HUES6 (cell line): ENCODE results near the gene PSD4.

ENCODE experiments used
- H3K27ac ChIP-seq: 2 replicates; pipeline ENCODE4 v1.7.0; 2013; ENCODE audit warnings: low read depth, mild to moderate bottlenecking, low read length, inconsistent platforms
- H3K27me3 ChIP-seq: 2 replicates; pipeline ENCODE4 v1.6.1; 2013; ENCODE audit warnings: low read length; ENCODE audit not compliant: control insufficient read depth, insufficient read depth
- H3K36me3 ChIP-seq: 2 replicates; pipeline ENCODE4 v1.6.1; 2013; ENCODE audit warnings: low read length; ENCODE audit not compliant: control insufficient read depth, insufficient read depth
- H3K4me1 ChIP-seq: 2 replicates; pipeline ENCODE4 v1.6.1; 2013; ENCODE audit warnings: low read length; ENCODE audit not compliant: control insufficient read depth, insufficient read depth
- H3K4me3 ChIP-seq: 2 replicates; pipeline ENCODE4 v1.5.1; 2013; ENCODE audit warnings: low read depth, low read length
- H3K9ac ChIP-seq: one replicate; pipeline ENCODE4 v1.6.1; 2013; ENCODE audit warnings: mild to moderate bottlenecking, low read length
- H3K9me3 ChIP-seq: 2 replicates; pipeline ENCODE4 v1.6.1; 2013; ENCODE audit warnings: low read depth, low read length; ENCODE audit not compliant: control insufficient read depth, insufficient read depth

The PSD4 gene

GRCh38 chr2:113180131-113180946, 6.6 kb downstream of the PSD4 start:
- no peak overlapping the region for H3K4me3 ChIP-seq
- H3K9ac ChIP-seq: no peak overlapping the region
- H3K27ac ChIP-seq: no peak overlapping the region
- no peaks in the 10 kb centered on the region for H3K27me3 ChIP-seq
- no peaks in the 10 kb centered on the region for H3K36me3 ChIP-seq
- H3K9me3 ChIP-seq: no peaks in the 10 kb centered on the region
- peaks cover 12% of the 10 kb centered on the region; the same call in 1 of the 2 replicates for H3K4me1 ChIP-seq

- Histone ChIP-seq H3K4me3 (no peak overlapping the region), H3K9ac (no peak overlapping the region), H3K9me3 (no peaks in the 10 kb centered on the region), H3K27me3 (no peaks in the 10 kb centered on the region), H3K4me1 (peaks cover 9% of the 10 kb centered on the region; the same call in 1 of the 2 replicates), H3K27ac (no peak overlapping the region), H3K36me3 (no peaks in the 10 kb centered on the region)
Observed at GRCh38 chr2:113181258-113182051, 7.7 kb downstream of the PSD4 start.

GRCh38 chr2:113182471-113183260, 8.9 kb downstream of the PSD4 start:
- H3K36me3 ChIP-seq: no peaks in the 10 kb centered on the region
- no peak overlapping the region for H3K4me3 ChIP-seq
- H3K4me1 ChIP-seq: peaks cover 12% of the 10 kb centered on the region; the same call in 1 of the 2 replicates
- H3K27ac ChIP-seq: no peak overlapping the region
- no peak overlapping the region for H3K9ac ChIP-seq
- H3K9me3 ChIP-seq: no peaks in the 10 kb centered on the region
- H3K27me3 ChIP-seq: no peaks in the 10 kb centered on the region

GRCh38 chr2:113183264-113183663, 9.5 kb downstream of the PSD4 start:
- Histone ChIP-seq H3K4me3 (no peak overlapping the region), H3K36me3 (no peaks in the 10 kb centered on the region), H3K27me3 (no peaks in the 10 kb centered on the region), H3K9me3 (no peaks in the 10 kb centered on the region), H3K27ac (no peak overlapping the region), H3K4me1 (peaks cover 12% of the 10 kb centered on the region; the same call in 1 of the 2 replicates), H3K9ac (no peak overlapping the region)

GRCh38 chr2:113183703-113184102, 9.9 kb downstream of the PSD4 start:
- Histone ChIP-seq H3K27me3 (no peaks in the 10 kb centered on the region), H3K36me3 (no peaks in the 10 kb centered on the region), H3K9me3 (no peaks in the 10 kb centered on the region), H3K9ac (no peak overlapping the region), H3K4me1 (peaks cover 12% of the 10 kb centered on the region; the same call in 1 of the 2 replicates), H3K4me3 (no peak overlapping the region), H3K27ac (no peak overlapping the region)

GRCh38 chr2:113184531-113185230, 10.9 kb downstream of the PSD4 start:
- Histone ChIP-seq H3K4me3 (no peak overlapping the region), H3K27me3 (no peaks in the 10 kb centered on the region), H3K36me3 (no peaks in the 10 kb centered on the region), H3K9me3 (no peaks in the 10 kb centered on the region), H3K27ac (no peak overlapping the region), H3K9ac (no peak overlapping the region), H3K4me1 (peaks cover 12% of the 10 kb centered on the region; the same call in 1 of the 2 replicates)

- Histone ChIP-seq H3K27ac (no peak overlapping the region), H3K9me3 (no peaks in the 10 kb centered on the region), H3K36me3 (no peaks in the 10 kb centered on the region), H3K27me3 (no peaks in the 10 kb centered on the region), H3K4me1 (peaks cover 4% of the 10 kb centered on the region; the same call in 1 of the 2 replicates), H3K4me3 (no peak overlapping the region), H3K9ac (no peak overlapping the region)
Observed at GRCh38 chr2:113185664-113186432, 12.1 kb downstream of the PSD4 start.

- peaks cover 4% of the 10 kb centered on the region; the same call in 1 of the 2 replicates for H3K4me1 ChIP-seq
- H3K9ac ChIP-seq: no peak overlapping the region
- no peaks in the 10 kb centered on the region for H3K36me3 ChIP-seq
- H3K4me3 ChIP-seq: no peak overlapping the region
- H3K27me3 ChIP-seq: no peaks in the 10 kb centered on the region
- no peak overlapping the region for H3K27ac ChIP-seq
- H3K9me3 ChIP-seq: no peaks in the 10 kb centered on the region
Observed at GRCh38 chr2:113186433-113186796, 12.6 kb downstream of the PSD4 start.

- H3K4me1 ChIP-seq: 0 out of 2 replicates have a peak, but pooled peaks cover 4% of the 10 kb centered on the region
- no peaks in the 10 kb centered on the region for H3K27me3 ChIP-seq
- no peak overlapping the region for H3K4me3 ChIP-seq
- no peak overlapping the region for H3K27ac ChIP-seq
- H3K36me3 ChIP-seq: no peaks in the 10 kb centered on the region
- no peak overlapping the region for H3K9ac ChIP-seq
- H3K9me3 ChIP-seq: no peaks in the 10 kb centered on the region
Observed at GRCh38 chr2:113187771-113188170, 14.0 kb downstream of the PSD4 start.

- no peaks in the 10 kb centered on the region for H3K36me3 ChIP-seq
- H3K27me3 ChIP-seq: no peaks in the 10 kb centered on the region
- no peaks in the 10 kb centered on the region for H3K9me3 ChIP-seq
- H3K4me1 ChIP-seq: 0 out of 2 replicates have a peak, but pooled peaks cover 4% of the 10 kb centered on the region
- no peak overlapping the region for H3K27ac ChIP-seq
- no peak overlapping the region for H3K9ac ChIP-seq
- H3K4me3 ChIP-seq: no peak overlapping the region
Observed at GRCh38 chr2:113190871-113191270, 17.1 kb downstream of the PSD4 start.
